Measurements from ENCODE around the gene CTSA.

DNA sequence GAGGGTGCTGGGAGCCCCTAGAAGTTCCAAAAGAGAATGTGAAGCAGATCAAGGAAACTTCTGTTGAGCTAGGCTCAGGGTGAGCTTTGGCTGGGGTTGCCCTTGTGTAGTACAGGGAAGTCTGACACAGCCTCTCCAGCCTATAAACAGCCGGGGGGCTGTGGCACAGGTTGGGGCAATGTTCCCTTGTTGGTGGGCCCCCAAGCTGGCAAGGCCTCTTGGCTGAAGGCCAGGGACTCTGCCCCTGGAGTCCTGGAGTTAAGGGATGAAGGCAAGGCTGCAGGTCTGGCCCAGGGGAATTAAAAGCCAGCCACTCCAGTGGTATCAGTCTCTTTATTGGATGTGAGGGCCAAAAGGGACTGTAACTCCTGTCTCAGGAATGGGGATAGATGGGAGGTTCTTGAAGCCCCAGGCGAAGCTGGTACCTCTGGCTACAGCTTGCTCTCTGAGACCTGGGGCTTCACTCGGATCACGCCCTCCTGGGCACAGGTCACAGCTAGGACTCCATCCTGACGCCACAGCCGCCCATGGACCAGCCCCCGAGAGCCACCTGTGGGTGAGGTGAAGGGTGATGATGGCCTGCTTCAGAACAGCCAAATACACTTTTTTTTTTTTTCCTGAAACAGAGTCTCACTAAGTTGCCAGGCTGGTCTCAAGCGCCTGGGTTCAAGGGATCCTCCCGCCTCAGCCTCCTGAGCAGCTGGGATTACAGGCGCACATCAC is 49.6 kb upstream of the CTSA start:
- TF ChIP-seq, protein P1, sequence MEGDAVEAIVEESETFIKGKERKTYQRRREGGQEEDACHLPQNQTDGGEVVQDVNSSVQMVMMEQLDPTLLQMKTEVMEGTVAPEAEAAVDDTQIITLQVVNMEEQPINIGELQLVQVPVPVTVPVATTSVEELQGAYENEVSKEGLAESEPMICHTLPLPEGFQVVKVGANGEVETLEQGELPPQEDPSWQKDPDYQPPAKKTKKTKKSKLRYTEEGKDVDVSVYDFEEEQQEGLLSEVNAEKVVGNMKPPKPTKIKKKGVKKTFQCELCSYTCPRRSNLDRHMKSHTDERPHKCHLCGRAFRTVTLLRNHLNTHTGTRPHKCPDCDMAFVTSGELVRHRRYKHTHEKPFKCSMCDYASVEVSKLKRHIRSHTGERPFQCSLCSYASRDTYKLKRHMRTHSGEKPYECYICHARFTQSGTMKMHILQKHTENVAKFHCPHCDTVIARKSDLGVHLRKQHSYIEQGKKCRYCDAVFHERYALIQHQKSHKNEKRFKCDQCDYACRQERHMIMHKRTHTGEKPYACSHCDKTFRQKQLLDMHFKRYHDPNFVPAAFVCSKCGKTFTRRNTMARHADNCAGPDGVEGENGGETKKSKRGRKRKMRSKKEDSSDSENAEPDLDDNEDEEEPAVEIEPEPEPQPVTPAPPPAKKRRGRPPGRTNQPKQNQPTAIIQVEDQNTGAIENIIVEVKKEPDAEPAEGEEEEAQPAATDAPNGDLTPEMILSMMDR (IDR thresholded peaks at IDR 0.05) = no peak
- no peak for TF ChIP-seq POLR2A (IDR thresholded peaks at IDR 0.05)
